GM15510 (cell line): ENCODE results near the gene G0S2.

Experiments
- POLR2A ChIP-seq: IDR thresholded peaks from 3 replicates; pipeline ENCODE4 v1.6.1; 2011; ENCODE audit warnings: borderline replicate concordance; ENCODE audit not compliant: insufficient read length; ENCODE audit errors: extremely low read depth

Gene G0S2

DNA sequence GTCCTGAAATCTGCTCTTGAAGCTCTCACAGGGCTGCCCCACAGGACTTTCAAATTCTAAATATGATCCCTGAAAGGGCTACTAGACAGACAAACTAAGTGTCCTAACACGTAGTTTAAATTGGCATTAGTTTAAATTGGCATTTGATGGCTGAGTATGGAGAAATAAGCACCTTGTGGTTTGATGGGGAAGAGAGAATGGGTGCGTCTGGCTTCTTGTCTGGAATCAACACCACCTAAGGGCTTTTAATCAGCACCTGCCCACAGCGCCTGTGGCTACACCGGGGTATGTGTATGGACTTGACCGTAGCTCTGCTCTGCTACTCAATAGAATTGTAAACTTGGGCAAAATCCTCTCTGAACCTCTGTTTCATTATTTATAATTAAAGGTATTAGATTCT lies 17.3 kb upstream of the G0S2 start:
- no peak for TF ChIP-seq POLR2A

DNA sequence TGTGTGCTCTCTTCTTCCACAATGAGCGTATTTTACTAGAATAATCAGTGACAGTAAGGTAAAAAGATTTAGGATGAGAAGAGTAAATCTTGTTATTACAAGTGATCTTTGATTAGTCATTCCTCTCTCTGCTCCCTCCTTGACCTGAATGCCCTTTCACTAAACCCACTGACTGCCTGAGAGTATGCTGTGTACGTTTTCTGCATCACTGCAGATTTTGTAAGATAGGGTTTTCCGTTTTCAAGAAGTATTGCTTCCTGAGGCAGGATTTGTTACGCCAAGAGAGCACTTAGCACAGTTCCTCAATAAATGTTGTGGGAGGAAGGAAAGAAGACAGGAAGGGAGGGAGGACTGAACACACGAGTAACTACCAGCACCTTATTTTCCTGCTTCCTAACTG lies 15.3 kb upstream of the G0S2 start:
- no peak for TF ChIP-seq POLR2A

DNA sequence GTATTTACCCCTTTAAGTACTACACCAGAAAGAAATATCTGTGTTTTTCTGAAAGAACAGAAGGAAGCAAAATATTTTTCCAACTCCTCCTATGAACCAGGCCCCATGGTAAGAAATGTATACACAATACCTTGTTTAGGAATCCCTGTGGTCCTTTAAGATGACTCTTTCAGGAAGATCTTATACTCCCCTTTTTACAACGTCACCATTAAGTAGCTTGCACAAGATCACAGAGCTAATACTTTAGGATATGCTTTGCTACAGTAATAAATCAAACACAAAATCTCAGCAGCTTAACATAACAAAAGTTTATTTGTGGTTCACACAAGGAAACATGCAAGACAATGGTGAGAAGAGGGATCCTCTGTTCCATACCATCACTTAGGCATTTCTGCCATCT lies 14.1 kb upstream of the G0S2 start:
- no peak for TF ChIP-seq POLR2A

DNA sequence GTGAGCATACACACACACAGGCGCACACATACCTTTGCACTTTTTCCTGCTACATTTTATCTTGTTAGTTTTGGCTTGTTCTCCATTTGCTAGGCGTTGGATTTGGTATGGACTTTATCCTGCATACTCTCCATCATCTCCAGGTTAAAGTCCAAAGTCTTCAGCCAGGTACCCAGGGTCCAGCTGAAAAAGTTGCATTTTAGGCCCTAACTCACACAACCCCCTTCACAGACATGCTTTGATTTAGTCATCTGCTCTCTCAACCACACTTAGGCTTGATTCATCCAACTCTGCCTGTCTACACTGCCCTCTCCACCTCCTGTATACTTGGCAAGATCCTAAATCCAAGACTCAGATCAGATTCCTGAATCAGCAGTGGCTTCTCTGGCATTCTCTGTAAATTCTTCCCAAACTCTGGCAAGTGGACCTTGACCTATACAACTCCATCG lies 12.3 kb upstream of the G0S2 start:
- no peak for TF ChIP-seq POLR2A

DNA sequence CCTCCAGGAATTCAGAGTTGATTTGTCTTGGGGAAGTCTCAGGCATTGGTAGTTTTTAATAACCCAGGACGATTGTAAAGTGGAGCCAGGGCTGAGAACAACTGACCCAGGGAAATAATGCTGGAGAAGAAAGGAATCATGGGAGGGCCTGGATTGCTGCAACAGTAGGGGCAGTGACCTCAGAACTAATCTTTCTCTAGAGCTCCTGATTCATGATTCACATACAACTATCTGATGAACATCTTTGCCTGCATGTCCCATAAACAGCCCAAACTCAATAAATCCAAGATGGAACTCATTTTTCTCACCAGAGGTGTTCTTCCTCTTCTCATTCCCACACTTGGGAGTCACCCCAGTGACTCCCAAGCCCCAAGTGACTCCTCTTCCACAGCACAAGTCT lies 8.1 kb upstream of the G0S2 start:
- TF ChIP-seq POLR2A = no peak

DNA sequence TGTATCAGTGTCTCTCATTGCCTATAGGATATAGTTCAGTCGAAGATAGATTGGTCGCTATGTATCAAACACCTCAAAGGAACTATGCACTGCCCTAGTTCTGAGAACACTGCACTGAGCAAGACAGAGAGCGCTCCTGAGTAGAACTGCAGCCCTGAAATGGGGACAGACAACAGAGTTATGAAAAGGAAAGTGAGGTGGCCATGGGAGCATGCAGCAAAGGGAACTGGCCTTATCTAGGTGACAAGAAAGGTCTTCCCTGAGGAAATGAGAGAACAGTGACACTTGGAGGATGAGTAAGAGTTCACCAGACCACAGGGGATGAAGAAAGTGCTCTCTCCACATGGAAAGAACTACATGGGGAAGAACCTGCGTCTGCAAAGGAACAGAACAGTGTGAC lies 7.5 kb upstream of the G0S2 start:
- no peak for TF ChIP-seq POLR2A

DNA sequence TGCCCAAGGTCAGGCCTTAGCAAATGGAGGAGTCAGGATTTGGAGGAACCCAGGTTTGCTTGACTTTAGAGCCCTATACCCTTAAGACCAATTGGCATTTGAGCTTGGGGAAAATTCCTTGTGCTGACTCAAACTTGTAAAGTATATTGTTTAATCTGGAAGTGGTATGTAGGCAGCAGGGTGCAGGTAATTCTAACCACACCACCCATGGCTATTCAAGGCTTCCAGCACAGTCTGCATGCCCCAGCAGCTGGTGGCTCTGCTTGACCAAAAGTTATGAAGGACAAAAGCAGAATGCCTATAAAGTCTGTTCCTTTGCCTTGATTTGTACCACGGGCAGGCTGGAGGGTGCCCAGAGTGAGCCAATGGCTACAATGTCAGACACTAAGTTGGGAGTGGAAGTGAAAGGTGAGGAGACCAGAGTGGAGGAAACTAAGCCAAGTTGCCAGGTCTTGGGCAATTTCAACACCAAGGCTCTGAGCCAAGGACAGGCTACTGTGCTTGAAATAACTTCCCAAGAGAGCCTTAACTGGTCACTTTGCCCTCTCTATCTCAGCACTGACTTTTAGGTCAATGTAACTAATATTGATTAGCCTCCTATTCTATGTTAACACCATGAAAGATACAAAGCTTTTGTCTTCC lies 4.7 kb upstream of the G0S2 start:
- no peak for TF ChIP-seq POLR2A

DNA sequence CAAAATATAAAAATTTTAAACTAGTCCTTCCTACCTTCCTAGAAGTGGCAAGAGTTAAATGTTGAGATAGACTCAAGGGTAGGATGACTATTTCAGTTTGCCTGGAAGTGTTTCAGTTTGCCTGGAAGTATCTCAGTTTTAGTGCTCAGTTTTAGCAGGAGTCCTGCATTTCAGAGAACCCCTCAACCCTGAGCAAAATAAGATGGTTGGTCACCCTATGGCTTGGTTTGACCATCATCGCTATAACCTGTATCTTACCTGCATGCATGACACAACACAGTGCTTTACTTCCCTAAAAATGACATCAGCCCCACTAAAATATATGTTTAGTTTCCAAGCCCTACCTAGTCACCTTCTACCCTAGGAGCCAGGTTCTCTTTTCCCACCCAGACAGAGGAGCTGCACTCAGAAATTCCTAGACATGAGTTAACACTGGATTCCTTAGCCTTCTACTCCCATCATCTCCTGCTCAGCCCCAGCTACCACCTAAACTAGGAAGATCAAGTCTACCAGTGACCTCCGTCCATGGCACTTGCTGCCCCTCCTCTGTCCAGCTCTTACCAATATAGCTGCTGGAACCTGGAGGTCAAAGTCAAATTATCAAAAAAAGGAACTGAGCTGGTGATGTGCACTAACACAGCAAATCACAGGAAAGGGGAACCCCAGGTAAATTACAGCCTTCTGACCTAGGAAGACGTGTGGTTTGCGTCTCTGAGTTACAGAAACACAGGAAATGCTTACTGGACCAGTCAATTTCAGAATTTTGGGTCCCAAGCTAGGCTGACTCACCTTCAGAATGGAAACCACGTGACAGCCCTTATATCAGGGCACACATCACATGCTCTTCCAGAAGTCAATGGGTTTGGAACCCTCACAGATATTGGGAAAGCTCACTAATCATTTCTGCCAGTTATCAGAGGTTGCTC lies 2.2 kb upstream of the G0S2 start:
- no peak for TF ChIP-seq POLR2A

DNA sequence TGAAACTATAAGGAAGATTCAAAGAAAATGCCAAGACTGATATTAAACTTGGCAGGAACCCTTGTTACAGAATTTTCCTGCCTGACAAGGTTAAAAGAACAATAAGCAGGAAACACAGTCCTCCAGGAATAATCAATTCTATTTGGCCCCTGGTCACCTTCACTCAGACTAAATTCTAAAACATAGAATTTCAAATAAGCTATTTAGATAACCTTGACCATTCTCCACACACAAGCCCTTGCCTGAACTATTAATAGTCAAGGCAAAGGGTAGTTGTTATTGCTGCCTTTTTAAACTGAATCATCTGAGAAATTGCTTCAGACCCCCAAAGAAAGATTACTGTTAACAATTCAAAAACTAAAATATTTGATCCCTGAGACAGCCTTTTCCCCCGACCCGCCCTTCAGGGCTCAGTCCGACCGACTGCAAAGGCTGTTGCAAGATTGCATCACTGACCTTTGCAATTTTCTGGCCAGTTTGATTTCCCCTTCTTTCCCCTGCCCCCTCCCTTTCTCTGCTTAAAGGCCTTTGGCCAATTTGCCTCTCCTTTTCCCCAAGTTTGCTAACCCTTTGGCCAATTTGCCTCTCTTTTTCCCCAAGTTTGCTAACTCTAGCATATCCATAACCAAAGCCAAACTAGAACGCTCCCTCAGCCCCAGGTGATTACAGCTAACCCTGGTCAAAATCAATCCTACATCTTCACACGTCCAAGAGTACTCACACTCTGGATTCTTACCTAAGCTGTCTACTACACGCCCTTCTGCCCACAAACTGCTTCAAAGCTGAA lies 1.4 kb upstream of the G0S2 start:
- TF ChIP-seq POLR2A = no peak

DNA sequence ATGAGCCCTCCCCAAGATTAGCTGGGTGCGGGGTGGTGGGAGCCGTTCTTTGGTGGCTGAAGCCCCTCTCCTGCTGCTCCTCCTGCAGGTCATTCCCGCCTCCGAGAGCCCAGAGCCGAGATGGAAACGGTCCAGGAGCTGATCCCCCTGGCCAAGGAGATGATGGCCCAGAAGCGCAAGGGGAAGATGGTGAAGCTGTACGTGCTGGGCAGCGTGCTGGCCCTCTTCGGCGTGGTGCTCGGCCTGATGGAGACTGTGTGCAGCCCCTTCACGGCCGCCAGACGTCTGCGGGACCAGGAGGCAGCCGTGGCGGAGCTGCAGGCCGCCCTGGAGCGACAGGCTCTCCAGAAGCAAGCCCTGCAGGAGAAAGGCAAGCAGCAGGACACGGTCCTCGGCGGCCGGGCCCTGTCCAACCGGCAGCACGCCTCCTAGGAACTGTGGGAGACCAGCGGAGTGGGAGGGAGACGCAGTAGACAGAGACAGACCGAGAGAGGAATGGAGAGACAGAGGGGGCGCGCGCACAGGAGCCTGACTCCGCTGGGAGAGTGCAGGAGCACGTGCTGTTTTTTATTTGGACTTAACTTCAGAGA lies 448 bp downstream of the G0S2 start:
- no peak for TF ChIP-seq POLR2A

DNA sequence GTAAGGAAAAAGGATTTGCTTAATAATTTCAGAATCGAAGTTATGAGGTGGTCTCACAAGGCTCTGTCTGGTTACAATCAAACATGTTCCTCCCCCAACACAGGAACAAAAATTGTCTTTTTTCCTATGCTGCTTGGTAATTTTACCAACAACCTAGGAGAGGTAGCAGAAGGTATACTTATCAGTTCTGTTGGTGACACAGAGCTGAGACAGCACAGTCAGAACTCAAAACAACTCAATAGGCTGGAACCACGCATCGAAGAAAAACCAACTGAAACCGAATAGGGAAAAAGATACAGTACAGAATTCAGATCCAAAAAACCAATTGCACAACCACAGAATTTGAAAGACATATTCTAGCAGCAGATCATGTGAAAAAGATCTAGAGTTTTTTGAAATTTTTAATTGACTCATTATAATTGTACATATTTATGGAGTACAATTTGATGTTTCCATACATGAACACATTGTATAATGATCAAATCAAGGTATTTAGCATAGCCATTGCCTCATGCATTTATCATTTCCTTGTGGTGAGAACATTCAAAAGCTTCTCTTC lies 3.8 kb downstream of the G0S2 start:
- TF ChIP-seq POLR2A = no peak

DNA sequence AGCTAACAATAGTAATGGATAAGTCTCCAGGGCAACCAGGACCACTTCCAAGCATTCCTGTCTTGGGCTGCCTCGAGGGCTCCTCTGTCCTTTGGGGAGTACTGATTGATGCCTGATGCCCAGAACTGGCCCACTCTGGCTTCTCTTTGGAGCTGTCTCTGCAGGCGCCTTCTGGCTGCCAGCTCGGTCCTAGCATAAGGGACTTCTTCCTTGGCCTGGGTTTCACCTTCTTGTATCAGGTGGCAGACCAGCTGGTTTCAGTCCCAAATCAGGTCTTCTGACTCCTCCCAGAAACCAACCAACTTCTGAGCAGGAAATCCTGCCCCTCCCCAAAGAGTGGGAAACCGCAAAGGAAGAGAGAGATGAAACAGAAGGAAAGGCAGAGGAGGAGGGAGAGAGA lies 10.6 kb downstream of the G0S2 start:
- no peak for TF ChIP-seq POLR2A

DNA sequence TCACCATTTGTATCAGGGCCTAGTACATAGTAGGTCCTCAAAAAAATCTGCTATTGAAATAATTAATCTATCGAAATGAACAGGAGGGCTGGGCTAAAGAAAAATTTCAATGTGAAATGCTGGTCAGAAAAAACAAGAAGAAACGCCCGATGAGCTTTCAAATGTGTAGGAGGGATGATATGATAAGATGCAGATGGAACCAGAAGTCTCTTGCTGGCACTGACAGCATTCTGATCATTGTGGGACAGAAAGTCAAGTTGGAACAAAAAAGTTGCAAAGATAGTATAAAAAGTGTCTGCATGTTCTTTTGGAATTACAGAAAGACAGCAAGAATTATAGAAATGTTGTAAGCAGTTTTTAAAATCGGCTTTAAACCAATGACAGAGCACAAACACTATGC lies 11.1 kb downstream of the G0S2 start:
- TF ChIP-seq POLR2A = no peak

DNA sequence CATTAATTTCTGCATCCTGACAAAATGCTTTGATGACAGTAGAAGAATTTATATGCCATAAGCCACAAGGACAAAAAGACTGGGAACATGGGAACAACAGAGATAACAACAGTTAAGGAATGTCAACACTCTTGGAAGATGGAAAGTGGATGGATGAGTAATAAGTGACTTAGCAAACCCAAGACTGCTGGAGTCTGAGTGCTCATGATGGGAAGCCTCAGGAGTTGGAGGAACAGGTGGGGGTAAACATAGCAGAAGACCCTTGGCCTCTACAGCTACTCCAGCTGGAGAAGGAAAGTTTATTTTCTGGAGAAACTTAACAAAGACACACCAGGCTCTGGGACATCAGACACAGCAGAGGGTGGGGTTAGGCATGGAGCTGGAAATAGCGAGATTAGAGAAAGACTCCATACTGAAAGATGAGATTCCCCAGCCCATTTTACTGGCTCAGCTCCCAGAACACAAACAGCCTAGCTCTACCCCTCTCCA lies 13.6 kb downstream of the G0S2 start:
- no peak for TF ChIP-seq POLR2A
